Stimulated activated CD4-positive, alpha-beta T cell treated with anti-CD3 and anti-CD28 coated beads, Interleukin-1b, Interleukin-23, amount 100 ng/mL, for 4 hours (primary cell): Measurements from ENCODE around the gene PSMB5.

Source experiments
- DNase-seq, 2 donors: peaks; one replicate each; pipeline ENCODE4 v3.0.0-alpha.2; 2020; ENCODE audit warnings: low read depth in 2 of 2

PSMB5 gene

DNA sequence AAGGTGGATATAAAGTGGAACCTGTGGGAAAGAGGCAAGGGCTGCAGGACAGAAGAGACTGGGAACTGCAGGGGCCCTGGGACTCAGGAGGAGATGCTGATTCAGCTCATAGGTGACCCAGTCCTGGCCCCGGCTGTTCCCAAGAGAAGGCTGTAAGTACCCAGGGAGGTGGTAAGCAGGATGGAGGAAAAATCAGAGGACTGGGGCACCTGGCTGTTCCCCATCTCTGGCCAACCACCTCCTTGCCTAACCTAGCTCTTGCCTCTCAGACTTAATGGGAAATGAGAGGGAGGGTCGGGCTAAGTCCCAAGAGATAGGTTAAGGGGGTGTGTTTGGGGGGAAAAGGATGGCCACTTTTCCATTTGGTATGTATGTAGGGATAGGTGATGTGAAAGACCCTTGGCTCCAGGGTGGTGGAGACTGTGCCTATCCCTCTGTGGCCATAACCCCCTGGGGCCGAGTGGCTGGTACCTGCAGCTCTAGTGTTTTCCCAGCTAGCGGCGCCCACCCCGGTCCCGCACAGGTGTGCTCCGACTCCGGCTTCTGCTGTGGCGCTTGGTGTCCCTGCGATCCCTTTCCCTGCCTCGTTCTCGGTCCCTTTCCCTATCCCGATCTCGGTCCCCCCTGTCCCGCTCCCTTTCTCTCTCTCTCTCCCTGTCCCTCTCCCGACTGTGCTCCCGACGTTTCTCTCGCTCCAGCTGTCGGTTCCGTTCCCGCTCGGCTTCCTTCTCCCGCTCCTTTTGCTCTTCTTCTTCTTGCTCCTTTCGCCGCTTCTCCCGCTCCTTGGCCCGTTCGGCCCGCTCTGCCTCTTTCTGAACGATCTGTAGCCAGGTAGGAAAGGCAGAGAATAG is 24.2 kb upstream of the PSMB5 start:
- no peak for DNase-seq

DNA sequence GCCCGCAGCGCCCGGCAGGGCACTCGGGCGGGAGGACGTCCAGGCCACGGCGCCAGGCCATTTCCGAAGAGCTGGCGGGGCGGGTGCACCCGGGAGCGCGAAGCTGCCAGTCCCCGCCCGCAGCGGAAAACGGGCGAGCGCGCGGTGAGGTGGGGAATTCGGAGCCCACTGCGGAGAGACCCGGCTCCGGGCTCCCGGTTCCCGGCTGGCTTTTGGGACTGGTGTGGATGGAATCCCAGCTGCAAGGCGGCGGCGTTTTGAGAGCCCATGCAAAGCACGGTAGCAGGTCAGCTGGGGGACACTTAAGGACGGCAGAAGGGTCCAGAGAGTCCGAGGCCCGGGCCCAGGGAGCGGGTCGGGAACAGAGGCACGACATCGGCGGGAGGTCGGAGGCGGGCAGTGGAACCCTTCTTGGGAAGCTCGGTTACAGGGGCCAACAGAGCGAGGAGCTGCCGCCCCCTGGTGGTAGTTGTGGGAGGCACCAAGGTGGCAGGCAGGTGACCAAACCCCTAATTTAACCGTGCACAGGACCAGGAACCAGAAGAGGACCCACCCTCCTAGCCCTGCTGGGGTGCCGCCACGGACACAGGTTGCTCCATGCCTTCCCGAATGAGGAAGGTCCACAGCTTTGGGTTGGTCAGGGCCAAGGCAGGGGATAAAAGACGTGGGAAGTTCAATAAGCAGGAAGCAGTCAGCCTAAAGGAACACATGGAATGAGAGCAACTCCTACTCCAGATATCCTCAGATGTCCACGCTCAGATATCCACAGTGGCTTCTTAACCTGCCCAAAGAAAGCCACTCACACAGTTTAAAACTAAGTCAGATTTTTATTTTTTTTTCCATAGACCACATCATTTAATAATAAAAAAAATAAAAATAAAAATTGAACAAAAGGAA is 23.3 kb upstream of the PSMB5 start:
- peak; percentile 87 for DNase-seq

DNA sequence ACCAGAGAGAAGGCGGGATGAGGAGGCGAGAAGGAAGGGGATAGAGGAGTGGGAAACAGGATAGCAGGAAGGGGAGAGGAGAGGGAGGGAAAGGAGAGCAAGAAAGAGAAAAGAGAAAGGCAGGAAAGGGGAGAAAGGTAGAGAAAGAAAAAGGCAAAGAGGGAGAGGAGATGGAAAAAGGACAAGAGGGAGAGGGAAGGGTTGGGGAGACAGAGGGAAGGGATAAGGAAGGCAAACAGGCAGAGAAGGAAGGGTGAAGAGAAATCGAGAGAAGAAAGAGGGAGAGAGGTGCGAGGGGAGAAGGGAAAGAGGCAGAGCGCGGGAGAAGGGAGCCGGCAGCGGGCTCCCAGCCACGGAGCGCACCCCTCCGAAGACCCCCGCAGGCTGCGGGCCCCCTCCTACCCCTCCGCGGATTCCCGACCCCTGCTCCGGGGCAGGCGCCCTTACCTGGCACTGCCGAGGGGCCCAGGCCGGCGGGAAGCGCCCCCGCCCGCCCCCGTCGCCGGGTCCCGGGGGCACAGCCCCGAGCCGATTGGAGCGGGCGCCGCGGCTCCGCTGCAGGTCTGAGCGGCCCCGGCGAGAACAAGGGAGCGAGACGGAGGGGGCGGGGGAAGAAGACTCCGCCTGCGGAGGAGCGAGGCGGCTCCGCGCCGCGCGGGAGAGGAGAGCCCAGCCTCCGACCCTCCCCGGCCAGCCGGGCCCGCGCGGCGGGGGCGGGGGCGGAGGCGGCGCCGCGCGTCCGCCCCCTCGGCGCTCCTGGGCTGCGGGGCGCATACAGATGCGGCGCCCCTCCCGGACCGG is 22.5 kb upstream of the PSMB5 start, which contains the start of gene CDH24:
Gene CDH24 (minus strand): TSS at position 565 of the 801 bp plus-strand sequence. CDS start 1,787 bp downstream, outside the sequence.
- peak; percentile 56 to 58 for DNase-seq

DNA sequence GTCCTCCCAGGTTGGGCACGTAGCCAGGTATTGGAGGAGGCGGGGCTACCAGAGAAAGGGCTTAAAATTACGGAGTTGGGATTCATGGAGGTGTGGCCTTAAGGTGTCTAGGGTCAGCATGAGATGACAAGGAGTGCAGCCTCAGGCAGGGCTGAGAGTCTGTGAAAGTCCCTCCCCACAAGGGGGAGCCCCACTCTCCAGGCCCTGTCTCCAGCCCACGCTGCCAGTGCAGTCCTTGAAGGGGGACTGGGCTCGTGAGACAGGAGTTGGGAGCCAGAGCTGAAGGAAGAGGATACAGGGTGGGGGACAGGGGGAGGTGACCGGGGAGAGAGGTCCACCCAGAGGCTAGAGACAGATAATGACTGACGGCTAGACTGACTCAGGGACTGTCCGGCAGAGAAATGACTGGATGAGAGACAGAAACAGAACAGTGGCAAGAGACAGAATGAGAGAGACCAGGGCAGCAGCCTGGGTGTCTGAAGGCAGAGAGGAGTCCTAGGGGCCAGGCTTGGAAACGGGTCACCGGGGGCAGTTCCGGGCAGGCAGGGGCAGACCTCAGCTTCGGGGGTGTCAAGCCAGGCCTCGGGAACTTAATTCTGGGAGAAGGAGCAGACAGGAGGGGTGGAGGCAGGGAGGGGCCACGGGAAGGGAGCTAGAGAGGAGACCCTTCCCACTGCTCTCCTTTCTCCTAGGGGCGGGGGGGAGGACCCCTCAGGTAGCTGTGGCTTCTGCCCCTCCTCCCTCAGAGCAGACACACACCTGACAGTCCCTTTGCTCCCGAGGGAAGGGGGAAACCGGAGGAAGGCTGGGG is 21.6 kb upstream of the PSMB5 start:
- DNase-seq = peak; percentile 61 to 63

DNA sequence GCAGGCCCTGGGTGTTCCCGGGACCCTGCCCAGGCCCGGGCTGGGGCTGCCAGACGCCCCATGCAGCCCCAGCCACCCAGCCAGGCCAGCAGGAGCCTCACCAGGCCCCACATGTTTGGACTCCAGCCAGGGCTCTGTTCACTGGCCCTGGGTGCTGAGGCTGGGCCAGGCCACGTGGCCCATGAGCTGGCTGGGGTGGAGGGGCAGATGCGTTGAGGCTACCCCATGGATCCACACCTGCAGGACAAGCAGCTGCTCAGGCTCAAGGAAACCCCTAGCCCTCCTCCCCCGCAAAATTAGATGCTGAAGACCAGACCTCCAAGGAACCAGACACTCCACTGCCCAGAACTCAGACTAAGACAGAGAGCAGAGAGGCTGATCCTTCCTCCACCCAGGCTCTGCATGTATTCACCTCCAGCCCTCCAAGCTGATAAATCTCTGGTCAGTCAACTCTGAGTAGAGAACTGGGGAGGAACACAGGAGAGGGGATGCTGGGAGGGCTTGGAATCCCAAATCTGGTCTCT is 21.0 kb upstream of the PSMB5 start:
- no peak for DNase-seq

DNA sequence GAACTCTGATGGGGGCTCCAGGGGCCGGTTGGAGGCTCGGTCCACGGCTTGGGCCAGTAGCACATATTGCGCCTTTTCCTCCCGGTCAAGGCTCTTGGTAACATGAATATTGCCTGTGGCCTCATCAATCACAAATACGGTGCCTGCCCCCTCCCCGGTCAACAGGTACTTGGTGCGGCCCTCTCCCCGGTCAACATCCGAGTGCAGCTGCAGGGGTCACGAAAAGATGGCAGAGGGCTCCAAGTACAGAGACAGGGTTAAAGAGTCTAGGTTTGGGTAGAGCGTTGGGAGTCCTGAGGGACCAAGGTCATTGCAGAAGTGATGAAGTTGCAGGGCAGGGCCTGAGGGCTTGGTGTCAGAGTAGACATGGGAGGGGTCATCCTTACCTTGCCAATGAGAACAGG is 20.4 kb upstream of the PSMB5 start:
- no peak for DNase-seq

DNA sequence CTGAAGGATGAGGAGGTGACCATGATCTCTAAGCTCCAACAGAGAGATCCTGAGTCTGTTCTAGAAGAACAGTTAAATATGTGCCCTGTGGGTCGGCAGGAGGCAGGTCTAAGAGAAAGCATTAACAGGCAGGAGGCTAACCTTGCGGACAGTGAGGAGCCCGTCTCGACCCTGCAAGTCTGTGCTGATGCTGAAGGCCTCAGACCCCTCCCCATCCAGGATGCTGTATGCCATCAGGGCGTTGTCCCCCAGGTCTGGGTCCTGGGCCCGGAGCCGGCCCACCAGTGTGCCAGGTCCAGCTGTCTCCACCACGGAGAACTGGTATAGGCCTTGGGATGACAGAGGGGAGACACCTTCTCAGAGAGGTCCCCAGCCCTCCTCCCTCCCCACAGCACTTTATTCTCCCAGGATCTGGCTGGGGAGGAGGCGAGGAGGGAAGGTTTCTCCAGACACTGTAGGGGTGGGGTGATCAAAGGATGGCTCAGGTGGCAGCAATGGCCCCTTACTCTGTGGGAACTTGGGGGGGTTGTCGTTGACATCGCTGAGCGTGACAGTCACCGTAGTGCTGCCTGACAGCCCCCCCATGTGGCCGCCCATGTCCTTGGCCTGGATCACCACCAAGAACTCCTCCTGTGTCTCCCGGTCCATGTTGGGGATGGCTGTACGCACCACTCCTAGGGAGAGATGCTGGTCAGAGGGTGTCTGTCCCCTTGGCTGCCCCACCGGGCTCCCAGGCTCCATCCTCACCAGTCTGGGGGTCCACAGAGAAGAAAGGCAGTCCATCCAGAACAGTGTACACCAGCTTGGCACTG is 19.5 kb upstream of the PSMB5 start:
- DNase-seq = peak in 1 of 2 donors; percentile 20

DNA sequence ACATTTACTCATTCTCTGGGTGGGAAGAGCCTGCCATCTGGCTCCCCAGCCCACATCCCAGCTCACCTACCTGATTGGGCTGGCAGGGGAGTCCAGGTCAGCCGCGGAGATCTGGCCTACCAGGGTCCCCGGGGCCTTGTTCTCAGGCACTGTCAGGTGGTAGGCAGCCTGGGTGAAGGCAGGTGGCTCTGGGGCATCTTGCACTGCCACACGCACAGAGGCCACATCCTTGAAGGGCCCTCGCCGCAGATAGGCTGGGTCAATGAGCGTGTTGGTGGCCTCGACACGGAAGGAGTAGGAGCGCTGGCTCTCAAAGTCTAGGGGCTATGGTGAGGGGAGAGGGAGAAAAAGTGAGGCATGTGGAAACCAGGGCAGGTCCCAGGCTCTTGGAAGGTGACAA is 18.7 kb upstream of the PSMB5 start:
- no peak for DNase-seq

DNA sequence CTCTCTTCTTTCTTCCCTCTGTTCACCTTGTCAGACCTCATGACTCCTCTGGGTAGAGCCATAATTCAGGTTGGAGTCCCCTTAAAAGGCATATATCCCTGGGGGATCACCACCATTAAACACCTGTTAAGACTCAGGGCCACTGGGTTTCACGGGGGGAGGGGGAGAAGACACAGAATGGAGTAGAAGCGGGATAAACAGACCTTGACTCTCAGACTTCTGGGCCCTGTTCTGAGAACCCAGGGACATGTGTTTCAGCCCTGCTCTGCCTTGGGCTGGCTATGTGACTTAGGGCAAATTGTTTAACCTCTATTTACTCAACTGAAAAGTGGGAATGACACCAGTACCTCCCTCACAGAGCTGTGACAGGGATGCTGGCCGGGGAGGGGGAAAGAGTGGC is 18.0 kb upstream of the PSMB5 start:
- DNase-seq = no peak

DNA sequence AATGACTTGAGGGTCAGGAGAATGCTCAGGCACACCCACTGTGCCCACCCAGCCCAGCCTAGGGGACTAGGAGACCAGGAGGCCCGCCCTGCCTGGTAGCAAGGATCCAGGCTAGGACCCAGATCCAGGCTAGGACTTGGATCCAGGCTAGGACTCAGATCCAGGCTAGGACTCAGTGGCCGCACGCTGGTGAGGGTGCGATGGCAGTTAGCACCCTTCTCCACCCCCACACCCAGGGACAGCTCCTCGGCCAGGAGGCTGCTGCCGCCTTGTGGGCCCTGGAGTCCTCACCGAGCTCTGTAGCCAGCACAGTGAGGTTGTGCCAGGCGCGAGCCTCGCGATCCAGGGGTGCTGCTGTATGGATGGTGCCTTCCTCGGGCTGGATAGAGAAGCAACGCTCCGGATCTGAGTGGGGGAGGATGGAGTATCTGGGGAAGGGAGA is 17.5 kb upstream of the PSMB5 start:
- no peak for DNase-seq

DNA sequence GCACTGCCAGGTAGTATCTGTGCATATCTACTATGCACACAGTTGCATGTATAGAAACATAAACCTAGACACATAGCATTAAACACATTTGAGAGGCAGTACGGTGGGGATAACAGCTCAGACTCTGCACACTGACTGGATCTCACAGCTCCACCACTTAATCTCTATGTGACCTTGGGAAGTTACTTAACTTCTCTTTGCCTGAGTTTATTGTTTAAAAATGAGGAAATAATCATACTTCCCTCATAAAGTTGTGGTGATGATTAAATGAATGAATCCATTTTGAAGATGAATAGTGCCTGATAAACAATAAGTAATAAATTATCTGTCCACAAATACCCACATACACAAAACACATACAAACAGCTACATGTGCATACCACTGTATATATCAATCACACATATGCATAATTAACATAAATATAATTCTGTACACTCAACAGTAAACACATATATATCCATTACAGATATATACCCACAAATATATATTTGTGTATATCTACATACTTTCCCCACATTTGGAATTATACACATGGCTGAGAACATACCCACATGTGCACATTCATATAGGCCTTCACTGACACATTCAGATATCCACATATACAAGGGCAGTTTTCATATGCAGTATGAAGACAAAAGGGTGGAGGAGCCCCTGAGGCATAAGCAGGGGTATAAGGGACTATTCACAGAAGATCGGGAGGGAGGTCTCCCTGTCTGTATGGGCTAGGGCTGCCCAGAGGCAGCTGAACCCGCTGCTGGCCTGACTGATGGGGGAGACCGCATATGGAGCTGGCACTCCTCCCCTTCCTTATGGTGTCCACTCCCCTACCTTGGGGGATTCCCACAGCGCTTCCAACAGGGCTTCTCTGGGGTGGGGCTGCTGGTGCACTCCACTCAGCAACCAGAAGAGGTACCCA is 16.7 kb upstream of the PSMB5 start:
- DNase-seq = no peak

DNA sequence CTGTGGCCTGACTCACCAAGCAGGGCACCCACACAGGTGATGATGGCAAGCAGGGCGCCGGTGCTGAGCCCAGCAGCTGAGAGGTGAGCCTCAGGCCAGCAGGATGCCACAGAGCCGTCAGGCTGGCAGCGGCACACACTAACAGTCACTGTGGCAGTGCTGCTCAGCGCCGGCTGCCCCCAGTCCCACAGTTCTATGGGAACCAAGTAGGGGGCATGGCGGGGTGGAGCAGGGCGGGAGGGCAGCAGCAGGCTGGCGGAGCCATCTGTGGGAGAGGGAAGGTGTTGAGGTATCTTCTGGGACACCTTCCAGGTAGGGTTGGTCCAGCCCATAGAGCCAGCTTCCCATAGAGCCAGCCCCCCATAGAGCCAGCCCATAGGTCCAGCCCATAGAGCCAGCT is 14.3 kb upstream of the PSMB5 start:
- DNase-seq = no peak

DNA sequence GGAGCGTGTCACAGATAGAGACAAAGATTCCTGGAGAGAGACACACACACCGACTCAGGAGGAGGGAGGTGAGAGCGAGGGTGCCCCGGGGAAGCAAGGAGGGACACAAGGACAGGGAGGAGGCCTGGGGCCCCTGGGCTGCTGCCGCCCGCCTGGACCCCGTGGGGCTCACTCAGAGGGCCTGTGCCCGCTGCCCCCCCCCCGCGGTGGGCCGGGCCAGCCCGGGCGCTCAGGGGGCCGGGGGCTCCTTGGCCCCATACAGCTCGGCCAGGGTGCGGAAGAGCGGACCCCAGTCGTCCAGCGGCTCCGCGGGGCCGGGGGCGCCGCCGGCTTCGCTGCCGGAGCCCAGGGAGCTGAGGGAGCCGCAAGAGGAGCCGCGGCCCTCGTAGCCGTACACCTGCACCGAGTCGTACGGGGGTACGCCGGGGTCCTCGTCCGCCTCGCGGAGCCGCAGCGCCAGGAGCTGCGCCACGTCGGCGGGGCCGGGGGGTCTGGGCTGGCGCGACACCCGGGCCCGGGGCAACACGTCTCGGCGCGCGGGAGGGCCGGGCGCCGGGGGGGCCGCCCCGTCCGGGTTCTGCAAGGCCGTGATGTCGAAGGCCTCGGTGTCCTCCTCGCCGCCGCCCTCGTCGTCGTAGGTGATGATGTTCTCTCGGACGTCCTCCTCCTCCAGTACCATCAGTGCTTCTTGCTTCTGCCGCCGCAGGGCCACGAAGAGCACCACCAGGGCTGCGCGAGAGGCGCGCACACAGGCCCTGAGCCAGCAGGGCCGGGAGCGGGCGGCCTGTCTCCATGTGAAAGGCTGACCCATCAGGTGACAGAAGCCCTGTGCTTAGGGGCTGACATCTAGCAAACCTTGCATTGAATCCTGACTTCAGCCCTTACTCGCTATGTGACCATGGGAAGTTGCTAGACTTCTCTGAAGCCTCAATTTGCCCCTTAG is 13.3 kb upstream of the PSMB5 start:
- no peak for DNase-seq

DNA sequence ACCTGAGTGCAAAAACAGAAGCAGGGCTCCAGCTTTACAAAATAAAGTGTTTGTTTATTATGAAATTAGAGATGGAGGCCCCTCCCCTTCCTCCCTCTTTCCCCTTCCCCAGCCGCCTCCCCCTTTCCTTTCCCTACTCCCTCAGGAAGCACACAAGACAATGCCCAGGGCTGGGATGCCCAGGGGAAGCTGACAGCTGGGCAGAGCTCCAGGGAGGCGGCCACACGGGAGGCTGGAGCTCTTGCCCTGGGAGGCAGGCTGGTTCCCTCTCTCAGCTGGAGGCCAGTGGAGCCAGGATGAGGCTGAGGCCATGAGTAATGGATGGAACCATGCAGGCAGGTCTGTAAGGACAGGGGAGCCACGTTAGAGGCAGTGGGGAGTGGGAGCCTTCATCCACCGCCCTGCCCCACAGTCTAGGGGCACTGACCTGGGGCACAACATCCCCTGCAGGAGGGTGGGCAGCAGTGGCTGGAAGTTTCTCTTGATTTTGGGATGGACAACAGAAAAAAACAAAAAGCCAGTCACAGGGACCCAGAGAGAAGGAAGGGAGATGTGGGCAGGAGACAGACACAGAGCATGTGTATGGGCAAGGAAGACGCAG is 12.4 kb upstream of the PSMB5 start:
- DNase-seq = no peak

DNA sequence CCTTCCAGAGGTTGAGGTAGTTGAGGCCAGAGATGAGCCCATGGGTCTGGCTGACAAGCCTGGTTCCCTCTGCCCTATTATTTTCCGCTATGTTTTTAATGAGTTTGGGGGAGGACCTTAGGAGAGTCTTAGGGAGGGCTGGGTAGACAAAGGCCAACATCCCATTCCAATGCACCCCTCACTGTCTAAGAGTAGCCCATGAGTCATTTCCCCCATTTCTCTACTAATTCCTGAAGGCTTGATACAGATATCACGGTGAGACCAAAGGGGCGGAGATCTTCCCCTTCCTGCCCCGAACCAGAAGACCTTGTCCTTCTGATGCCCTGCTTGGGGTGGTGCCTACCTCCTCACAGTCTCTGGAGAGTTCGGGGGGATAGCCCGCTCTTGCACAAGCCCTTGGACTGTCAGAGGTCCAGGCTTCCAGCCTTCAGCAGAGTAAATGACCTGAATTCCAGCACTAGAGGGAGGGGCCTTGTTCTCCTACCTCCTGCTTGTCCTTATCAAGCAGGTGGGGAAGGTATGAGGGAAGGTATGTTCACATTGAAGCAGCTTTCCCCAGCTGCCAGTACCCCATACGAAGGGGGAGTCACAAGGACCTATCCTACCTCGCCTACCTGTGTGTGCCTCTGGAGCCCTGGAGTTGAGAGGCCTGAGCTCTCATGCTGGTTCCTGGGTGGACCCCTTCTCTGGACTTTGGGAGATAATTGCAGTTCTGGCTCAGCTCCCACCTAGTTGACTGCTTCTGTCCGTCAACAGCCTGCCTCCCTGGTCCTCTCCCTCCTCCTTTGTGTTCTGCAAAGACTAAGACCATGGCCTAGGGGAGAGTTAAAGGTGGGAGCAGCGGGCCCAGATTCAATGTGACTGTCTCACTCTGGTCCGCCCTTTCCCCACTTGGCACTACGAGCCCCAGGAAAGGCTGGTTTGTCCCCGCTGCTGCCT is 11.0 kb upstream of the PSMB5 start:
- no peak for DNase-seq

DNA sequence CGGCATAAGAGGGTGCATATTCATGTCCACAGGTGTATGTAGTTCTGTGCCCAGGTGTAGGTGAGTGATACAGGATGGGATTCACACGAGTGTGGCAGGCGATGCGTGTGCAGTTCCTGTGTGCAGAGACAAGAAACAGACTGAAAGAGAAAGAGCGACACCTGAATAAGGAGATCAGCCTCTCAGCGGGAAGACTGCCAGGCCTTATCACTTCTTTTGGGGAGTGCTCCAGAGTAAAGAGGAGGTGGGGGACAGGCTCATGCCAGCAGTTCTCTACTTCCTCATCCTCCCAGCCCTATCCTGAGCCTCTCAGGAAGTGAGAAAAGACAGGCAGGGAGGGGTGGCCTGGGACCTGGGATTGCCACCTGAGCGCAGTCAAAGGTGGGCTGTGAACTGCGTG is 10.1 kb upstream of the PSMB5 start:
- no peak for DNase-seq
